Measurements from ENCODE around the gene STPG2. TPM values are rescaled to one million over a fixed set of nuclear protein-coding genes. Genes with fewer than 3 reads are reported as not detected.

Gene STPG2
- total RNA-seq, 4 donors from 2014 or later, result 0.31 TPM; not detected in 3

DNA sequence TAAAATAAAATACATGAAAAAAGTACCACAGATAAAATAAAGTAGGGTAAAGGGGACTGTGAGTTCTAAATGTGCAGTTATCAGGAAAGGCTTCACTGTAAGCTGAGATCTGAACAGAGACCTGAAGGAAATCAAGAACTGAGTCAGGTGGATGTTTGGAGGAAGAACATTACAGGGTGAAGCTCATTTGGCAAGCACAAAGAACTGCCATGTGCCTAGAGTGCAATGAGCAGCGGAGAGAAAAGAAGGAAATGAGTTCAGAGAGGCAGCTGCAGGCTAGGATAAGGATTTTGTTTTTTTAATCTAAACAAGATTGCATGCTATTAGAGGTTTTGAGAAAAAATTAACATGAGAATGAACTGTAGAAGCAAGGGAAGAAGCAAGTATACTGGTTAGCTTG, 373.1 kb downstream of the STPG2 start:
- H3K36me3 ChIP-seq, result no peaks in the 10 kb centered on the region
- H3K27ac ChIP-seq, result no peak overlapping the region
- no peak for DNase-seq
- H3K4me1 ChIP-seq, result no peaks in the 10 kb centered on the region
- no peak overlapping the region for H3K4me3 ChIP-seq
- WGBS, 2 donors, result 50 to 58% methylated on average over 1 of the region's 1 CpG
- no peaks in the 10 kb centered on the region for H3K9me3 ChIP-seq
- TF ChIP-seq POLR2A (IDR thresholded peaks at IDR 0.05), result no peak
- no peak for TF ChIP-seq CTCF (IDR thresholded peaks at IDR 0.05)
- intact Hi-C loops (cut with DNase I), result no loop called here
- no peaks in the 10 kb centered on the region for H3K27me3 ChIP-seq

DNA sequence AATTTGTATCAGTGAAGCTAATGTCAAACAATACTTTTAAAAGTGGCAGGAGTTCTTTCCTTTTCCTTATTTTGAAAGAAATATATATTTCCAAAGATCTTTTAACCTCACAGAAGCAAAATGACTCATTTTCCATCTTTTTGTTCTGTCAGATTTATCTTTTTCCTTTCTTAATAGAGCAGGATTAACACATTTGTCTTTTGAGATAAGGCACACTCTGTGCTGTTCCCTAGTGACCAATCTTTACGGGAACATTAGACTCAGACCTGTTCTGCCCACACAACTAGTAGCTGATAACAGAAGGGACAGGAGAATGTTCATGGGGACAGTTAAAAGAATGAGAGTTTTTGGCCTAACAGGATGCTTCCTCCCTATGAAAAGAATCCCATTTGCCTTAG, 381.2 kb downstream of the STPG2 start:
- Histone ChIP-seq H3K9me3 (no peaks in the 10 kb centered on the region), H3K4me1 (no peaks in the 10 kb centered on the region), H3K27ac (no peak overlapping the region), H3K27me3 (no peaks in the 10 kb centered on the region), H3K4me3 (no peak overlapping the region), H3K36me3 (no peaks in the 10 kb centered on the region)
- DNase-seq, result no peak
- TF ChIP-seq CTCF (IDR thresholded peaks at IDR 0.05), result no peak
- no peak for TF ChIP-seq POLR2A (IDR thresholded peaks at IDR 0.05)
- intact Hi-C loops (cut with DNase I), result no loop called here
- 8 to 38% methylated on average over 1 of the region's 1 CpG for WGBS, 2 donors

DNA sequence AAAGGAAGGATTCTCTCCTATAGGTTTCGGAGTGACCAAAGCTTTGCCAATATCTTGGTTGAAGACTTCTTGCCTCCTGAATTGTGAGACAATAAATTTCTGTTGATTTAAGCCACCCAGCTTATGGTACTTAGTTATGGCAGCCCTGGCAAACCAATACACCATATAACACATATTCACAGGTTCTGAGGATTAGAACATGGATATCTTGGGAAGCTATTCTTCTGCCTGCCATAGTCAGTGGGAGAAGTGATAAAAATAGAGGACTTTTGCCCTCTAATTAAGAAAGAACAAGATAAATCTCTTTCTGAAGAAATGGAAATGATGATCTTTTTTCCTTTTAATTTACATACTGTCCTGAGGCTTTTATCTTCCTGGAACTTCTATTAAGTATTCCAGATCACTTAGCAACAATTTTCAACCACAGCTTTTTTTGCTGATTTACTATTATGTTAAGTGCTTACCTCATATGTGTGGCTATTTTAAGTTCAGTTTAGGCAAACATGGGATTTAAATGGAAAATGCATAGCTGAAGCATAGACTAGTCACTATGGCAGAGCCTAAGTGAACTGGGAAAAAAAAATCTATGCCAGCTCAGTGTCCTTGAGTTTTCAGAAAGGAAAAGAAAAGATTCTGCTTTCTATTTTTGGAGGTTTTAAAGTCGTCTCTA, 381.7 kb downstream of the STPG2 start:
- no peaks in the 10 kb centered on the region for H3K9me3 ChIP-seq
- intact Hi-C loops (cut with DNase I), result no loop called here
- H3K27ac ChIP-seq, result no peak overlapping the region
- no peak for DNase-seq
- WGBS, 2 donors, result 43 to 44% methylated on average over 2 of the region's 2 CpGs
- TF ChIP-seq POLR2A (IDR thresholded peaks at IDR 0.05) (no peak), CTCF (IDR thresholded peaks at IDR 0.05) (no peak)
- no peaks in the 10 kb centered on the region for H3K4me1 ChIP-seq
- no peak overlapping the region for H3K4me3 ChIP-seq
- H3K27me3 ChIP-seq, result no peaks in the 10 kb centered on the region
- no peaks in the 10 kb centered on the region for H3K36me3 ChIP-seq

DNA sequence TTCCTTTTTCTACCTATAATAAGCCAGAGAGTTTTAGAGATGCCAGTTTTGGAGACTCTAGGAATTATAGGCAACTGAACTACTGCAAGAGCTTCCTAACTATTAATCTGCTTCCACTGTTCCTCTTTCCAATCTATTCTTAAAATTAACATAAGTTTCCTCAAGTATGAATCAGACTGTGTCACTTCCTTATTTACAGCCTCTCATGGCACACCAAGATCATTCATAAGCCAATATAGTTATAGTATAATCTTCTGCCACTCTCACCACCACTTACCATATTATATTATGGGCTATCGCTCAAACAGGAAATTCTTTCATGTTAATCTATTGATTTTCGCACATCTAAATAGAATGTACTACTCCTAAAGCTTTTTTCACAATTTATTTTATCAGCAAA, 383.5 kb downstream of the STPG2 start:
- H3K36me3 ChIP-seq, result no peaks in the 10 kb centered on the region
- no peaks in the 10 kb centered on the region for H3K9me3 ChIP-seq
- intact Hi-C loops (cut with DNase I), result no loop called here
- 91 to 92% methylated on average over 2 of the region's 2 CpGs for WGBS, 2 donors
- no peak overlapping the region for H3K27ac ChIP-seq
- no peaks in the 10 kb centered on the region for H3K4me1 ChIP-seq
- no peak for DNase-seq
- no peak for TF ChIP-seq CTCF (IDR thresholded peaks at IDR 0.05)
- no peak for TF ChIP-seq POLR2A (IDR thresholded peaks at IDR 0.05)
- no peak overlapping the region for H3K4me3 ChIP-seq
- no peaks in the 10 kb centered on the region for H3K27me3 ChIP-seq

DNA sequence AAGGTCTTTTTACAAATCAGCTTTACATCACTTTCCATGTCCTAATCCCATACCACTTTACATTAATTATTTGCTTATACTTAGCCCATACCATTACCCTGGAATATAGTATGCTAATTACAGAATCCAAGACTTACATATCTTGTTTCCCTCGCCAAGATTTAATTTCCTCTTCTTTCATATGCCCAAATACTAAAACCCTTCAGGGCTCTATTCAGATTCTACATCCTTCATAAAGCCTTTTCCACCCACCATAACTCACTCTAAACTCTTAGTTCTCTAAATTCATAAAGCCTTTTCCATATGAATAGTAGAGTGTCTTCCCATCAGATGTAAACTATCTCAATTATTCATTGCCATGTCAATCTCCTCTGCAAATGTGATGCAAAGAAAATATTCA, 390.7 kb downstream of the STPG2 start:
- DNase-seq, result no peak
- Histone ChIP-seq H3K9me3 (no peaks in the 10 kb centered on the region), H3K27ac (no peak overlapping the region), H3K4me3 (no peak overlapping the region), H3K36me3 (no peaks in the 10 kb centered on the region), H3K4me1 (no peaks in the 10 kb centered on the region), H3K27me3 (no peaks in the 10 kb centered on the region)
- TF ChIP-seq POLR2A (IDR thresholded peaks at IDR 0.05) (no peak), CTCF (IDR thresholded peaks at IDR 0.05) (no peak)
- intact Hi-C loops (cut with DNase I), result no loop called here
- WGBS, 2 donors, result 47 to 66% methylated on average over 1 of the region's 1 CpG
